HepG2 (cell line): ENCODE data around the gene RSBN1L.

Experiments
- SRSF9 ChIP-seq: fragments of 200-400 bp; formaldehyde crosslinking; IDR thresholded peaks from 2 replicates; pipeline ENCODE4 v1.6.1; 2018; ENCODE audit warnings: borderline replicate concordance, mild to moderate bottlenecking, low read depth, low read length; ENCODE audit not compliant: insufficient read depth, poor library complexity, severe bottlenecking
- TEAD2 ChIP-seq: sonication (generic); formaldehyde crosslinking; IDR thresholded peaks from 2 replicates; pipeline ENCODE4 v1.9.0; 2021; ENCODE audit warnings: missing genetic modification reagents
- ZNF83 ChIP-seq: sonication (generic); formaldehyde crosslinking; IDR thresholded peaks from 2 replicates; pipeline ENCODE4 v1.4.0; 2020; ENCODE audit warnings: missing genetic modification reagents, mild to moderate bottlenecking, borderline replicate concordance

DNA sequence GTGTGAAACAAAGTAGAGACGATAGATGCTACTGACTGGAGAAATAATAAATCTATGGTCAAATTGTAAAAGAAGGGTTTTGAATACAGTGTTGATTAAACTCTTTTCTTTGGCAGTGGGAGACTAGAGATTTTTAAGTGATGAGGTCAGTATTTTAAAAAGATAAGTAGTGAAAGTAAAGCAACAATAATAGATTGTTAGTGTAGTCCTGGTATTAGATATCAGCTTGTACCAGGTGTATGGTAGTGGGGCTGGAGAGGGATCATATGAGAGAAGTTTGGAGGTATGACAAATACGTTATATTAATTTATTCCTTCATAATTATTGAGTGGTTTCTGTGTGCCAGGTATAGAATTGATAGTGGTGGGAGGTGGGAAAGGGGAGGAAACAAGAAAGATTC is 127.5 kb downstream of the RSBN1L start:
- TF ChIP-seq TEAD2 (CRISPR knock-in tag) (no peak), SRSF9 (no peak), ZNF83 (no peak)
